Non-pigmented ciliary epithelial cell (primary cell): ENCODE results near the gene DEPDC7.
"Not testable (repeated sequence)": the region's sequence is repeated elsewhere in the genome, so short reads cannot be mapped to it uniquely, and the experiment has no call there.

Source experiments
- DNase-seq: peaks from one replicate; pipeline ENCODE4 v3.0.0-alpha.2; 2010; ENCODE audit warnings: low read depth

The DEPDC7 gene

GRCh38 chr11:33015621-33016551, at the start of gene DEPDC7:
Gene DEPDC7, plus strand, starts transcription at chr11:33015878. Its CDS starts 78 bp downstream, at chr11:33015956.
- DNase-seq, result peak; percentile 42

GRCh38 chr11:32968541-32968940, 47.1 kb upstream of the DEPDC7 start:
- DNase-seq, result no peak

DNA sequence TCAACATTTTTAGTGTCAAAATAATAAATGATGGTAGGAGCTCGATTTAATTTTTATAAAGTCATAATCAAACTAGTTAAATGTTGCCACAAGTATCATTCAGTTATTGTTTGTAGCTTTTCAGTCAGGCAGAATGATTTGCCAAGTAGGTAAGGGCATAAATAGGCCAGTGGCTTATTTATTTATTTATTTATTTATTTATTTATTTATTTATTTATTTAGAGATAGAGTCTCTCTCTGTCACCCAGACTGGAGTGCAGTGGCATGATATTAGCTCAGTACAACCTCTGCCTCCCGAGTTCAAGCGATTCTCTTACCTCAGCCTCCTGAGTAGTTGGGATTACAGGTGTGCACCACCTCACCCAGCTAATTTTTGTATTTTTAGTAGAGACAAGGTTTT, 43.4 kb upstream of the DEPDC7 start:
- DNase-seq, result not testable (repeated sequence)

DNA sequence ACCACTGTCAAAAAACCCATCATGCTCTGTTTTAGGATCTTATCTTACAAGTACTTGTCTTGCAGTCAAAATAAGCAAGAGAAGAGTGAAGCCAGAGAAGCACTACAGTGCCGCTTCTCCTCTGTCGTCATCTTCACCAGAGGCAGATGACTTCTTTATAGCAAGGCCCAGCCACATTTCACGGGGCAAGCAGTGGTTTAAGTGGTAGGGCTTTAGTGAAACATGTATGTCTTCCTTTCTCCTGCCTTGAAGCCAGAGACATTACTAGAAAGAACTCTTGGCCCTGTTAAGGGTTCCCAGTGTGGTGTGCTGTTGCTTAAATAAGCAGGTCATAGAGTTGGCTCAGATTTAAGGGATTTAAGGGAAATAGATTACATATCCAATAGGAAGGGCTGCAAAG, 42.9 kb upstream of the DEPDC7 start:
- no peak for DNase-seq

- DNase-seq, result no peak
These were observed 33.1 kb upstream of the DEPDC7 start for GRCh38 chr11:32982626-32983025.

DNA sequence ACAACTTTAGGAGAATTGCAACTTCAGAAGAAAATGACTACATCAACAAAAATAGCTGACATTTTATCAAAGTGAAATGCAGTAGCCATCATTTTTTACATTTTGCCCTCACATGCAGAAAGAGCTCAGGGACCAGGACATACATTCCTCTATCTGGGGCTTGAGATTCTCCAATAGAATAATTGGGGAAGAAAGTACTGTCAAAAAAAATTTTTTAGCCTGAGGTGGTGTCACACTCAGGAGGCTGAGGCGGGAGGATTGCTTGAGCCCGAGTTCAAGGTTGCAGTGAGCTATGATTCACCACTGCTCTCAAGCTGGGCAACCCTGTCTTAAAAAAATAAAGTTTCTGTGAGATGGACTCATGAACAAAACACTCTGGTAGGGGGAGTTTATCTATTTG, 32.2 kb upstream of the DEPDC7 start:
- DNase-seq, result no peak

GRCh38 chr11:32985600-32985999, 30.1 kb upstream of the DEPDC7 start:
- DNase-seq, result no peak

DNA sequence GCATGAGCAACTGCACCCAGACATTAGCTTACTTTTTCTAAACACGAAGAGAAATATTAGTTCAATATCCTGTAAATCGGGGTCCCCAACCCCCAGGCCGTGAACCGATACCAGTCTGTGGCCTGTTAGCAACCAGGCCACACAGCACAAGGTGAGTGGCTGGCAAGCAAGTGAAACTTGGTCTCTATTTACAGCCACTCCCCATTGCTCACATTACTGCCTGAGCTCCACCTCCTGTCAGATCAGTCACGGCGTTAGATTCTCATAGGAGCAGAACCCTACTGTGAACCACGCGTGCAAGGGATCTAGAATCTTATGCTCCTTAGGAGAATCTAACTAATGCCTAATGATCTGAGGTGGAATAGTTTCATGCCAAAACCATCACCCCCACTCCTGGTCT, 27.8 kb upstream of the DEPDC7 start:
- no peak for DNase-seq

DNA sequence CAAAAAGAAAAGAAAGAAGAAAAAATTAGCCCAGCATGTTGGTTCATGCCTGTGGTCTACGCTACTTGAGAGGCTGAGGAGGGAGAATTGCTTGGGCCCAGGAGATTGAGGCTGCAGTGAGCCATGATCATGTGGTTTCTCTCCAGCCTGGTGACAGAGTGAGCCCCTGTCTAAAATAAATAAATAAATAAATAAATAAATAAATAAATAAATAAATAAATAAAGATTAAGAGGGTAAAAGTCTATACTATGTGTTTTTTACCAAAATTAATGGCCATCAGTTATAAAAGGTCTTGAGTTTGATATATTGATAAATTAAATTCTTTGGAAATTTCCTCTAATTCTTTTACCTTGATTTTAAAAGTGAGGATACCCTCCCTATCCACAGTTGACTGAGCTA, 25.2 kb upstream of the DEPDC7 start:
- no peak for DNase-seq

GRCh38 chr11:32991427-32991826, 24.3 kb upstream of the DEPDC7 start:
- DNase-seq, result no peak

- DNase-seq, result no peak
These were observed 23.8 kb upstream of the DEPDC7 start for GRCh38 chr11:32991898-32992297.

DNA sequence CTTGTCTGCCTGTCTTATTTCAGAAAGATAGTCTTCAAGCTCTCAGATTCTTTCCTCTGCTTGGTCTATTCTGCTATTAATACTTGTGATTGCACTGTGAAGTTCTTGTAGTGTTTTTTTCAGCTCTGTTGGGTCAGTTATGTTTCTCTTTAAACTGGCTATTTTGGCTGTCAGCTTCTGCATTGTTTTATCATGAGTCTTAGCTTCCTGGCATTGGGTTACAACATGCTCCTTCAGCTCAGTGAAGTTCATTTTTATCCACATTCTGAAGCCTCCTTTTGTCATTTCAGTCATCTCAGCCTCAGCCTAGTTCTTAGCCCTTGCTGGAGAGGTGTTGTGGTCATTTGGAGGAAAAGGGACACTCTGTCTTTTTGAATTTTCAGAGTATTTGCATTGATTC, 15.5 kb upstream of the DEPDC7 start:
- peak; percentile 71 for DNase-seq

DNA sequence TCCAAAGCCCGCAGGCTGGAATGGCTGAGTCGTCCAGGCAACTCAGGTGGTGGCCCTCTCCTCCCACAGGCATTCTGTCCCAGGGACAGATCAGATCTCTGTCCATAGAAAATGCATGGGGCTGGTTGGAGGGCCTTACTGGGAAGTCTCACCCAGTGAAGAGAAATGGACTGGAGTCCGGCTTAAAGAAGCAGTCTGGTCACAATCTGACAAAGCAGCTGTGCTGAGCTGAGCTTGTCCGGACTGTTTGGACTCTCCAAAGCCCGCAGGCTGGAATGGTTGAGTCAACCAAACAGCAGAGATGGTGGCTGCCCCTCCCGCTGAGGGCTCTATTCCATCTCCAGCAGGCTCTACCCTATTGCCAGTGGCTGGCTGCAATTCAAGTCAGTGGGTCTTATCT, 14.4 kb upstream of the DEPDC7 start:
- no peak for DNase-seq

DNA sequence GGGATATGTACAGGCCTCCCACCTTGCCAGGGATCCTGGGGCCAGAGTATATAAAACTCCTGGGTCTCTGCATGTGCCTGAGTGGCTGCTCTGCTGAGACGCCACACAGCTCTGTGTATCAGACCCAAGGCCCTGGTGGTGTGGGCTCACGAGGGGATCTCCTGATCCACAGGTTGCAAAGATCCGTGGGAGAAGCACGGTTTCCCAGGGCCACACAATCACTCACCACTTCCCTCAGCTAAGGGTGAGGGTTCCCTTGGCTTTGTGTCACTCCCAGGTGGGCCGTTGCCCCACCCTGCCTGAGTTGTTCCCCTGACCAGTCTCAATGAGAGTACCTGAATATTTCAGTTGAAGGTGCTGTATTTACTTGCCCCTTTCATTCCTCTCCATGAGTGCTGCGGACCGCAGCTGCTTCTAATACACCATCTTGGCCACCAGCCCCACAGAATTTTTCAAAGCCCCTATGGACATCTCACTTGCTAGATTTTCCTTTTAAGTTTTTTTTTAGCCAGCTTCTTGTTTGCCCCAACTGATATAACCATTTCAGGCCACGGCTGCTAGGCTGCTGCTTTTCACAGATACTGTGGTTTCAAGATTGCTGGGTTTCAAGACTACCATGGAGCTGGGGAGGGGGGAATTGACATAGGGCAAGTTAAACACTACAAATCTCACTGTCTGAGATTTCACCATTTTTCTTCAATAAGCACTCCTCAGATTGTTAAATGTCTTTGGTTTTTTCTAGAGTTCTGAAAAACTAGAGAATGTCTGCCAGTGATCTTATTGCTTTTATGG, 13.7 kb upstream of the DEPDC7 start:
- no peak for DNase-seq

GRCh38 chr11:33005175-33005574, 10.5 kb upstream of the DEPDC7 start:
- no peak for DNase-seq

GRCh38 chr11:33006010-33006409, 9.7 kb upstream of the DEPDC7 start:
- no peak for DNase-seq

DNA sequence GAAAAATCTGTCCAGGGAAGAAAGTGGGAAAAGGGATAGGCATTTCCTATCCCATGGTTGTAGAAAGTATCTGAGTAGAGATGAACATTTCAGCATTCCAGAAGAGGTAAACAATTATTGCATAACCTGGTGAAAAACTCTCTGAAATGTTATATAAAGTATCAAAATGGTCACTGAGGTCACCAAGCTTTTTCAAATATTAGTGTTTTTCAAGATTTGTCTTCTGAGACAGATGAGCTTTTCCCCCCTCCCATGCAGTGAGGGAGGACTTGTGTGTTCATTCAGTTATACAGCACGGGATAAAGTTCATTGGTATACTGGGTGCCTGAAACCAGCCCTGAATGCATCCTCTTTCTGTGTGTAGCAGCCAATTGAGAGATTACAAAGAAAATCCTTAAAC, 1.9 kb upstream of the DEPDC7 start:
- DNase-seq, result no peak

DNA sequence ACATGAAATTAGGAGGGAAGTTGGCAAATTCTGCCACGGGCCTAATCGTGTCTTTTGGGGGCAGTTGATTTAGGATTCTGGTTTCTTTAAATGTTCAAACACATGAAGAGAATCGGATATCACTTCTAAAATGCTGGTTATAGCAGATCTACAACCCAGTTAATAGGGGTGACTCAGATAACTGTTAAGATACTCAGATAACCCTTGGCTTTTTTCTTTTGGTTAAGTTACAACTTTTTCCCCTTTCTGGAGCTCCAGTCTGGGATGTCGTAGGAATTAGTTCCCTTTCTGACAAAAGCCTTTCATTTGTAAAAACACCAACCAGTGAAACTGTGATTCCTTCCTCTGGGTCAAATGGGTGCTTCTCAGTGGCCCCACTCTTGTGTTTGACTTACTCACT, 976 bp downstream of the DEPDC7 start:
- no peak for DNase-seq

- DNase-seq, result no peak
These were observed 1.8 kb downstream of the DEPDC7 start for GRCh38 chr11:33017478-33017877.

DNA sequence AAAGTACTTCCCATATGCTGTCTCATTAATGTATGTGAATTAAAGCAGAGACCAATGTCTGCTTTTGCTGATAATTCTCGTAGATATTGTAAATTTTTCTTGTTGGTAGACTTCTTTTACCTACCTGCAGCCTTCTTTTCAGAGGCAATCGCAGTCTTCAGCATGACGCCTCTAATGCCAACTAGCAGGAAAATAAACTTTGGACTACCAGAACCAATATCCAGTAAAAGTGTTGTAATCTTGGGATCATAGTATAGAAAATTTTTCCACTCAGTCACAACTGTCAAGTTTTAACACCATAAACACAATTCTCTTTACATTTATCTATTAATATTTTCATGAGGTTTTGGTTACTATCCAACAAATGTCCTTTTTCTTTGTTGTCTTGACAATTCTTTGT, 2.3 kb downstream of the DEPDC7 start:
- no peak for DNase-seq

GRCh38 chr11:33018840-33019239, 3.2 kb downstream of the DEPDC7 start:
- no peak for DNase-seq

DNA sequence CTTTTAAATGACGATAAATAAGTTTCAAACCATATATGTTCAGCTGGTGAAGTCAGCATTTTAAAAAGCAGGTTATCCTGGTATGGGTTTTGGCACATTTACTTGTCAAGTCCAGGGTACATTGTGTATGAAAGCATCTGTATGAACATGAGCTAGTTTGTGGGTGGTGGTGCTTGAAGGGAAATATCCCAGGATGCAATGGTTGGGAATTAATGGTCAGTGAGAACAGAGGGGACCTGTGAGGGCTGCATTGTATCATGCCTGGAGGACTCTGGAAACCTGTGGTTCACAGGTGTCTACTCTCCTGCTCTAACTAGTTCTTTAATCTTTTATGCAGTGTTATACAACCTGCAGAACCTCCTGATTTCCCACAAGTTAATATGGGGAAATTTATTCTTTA, 5.8 kb downstream of the DEPDC7 start:
- no peak for DNase-seq

DNA sequence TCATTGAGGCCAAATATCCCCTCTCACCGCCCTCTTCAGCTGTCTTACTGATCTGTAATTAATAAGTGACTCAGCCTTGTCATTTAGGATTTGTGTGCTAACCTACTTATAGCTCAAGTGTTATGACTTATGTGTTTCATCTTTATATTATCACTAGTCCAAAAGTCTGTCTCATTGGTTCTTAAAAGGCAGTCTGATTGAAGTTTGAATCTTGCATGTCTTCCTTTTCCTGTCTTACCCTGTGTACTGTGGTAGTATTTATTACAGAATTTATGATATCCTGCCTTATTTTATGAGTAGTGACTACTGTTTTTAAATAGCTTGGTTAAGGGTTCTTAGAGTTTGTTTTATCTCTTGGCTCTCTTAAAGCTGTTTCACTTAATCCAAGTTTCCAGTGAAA, 6.3 kb downstream of the DEPDC7 start:
- no peak for DNase-seq
